GM12878 (cell line): ENCODE results near the gene CUTC. TPM values are rescaled to one million over a fixed set of nuclear protein-coding genes. Genes with fewer than 3 reads are reported as not detected.

Experiments
- ATF7 ChIP-seq: fragments of 450-650 bp; IDR thresholded peaks from 2 replicates; pipeline ENCODE4 v1.6.1; 2016; ENCODE audit warnings: low read depth, mild to moderate bottlenecking
- CBX3 ChIP-seq: fragments of 200-600 bp; sonication (generic); IDR thresholded peaks from 2 replicates; pipeline ENCODE4 v1.6.1; 2016; ENCODE audit warnings: low read depth, borderline replicate concordance
- CEBPB ChIP-seq, 2 experiments: fragments of 150-350 bp in 1 of 2; IDR thresholded peaks; 2 replicates each; pipeline ENCODE4 v1.6.1; 2012 to 2014; ENCODE audit warnings: low read depth in 2 of 2, low read length in 2 of 2, borderline replicate concordance in 1 of 2, inconsistent platforms in 1 of 2
- CREB1 ChIP-seq: IDR thresholded peaks from 2 replicates; pipeline ENCODE4 v1.6.1; 2012; ENCODE audit warnings: low read depth, mild to moderate bottlenecking, inconsistent platforms
- DPF2 ChIP-seq: fragments of 450-650 bp; IDR thresholded peaks from 2 replicates; pipeline ENCODE4 v1.6.1; 2017; ENCODE audit warnings: mild to moderate bottlenecking
- EGR1 ChIP-seq, 2 experiments: IDR thresholded peaks; 1 replicate in 1 of 2; 2 replicates in 1 of 2; pipeline ENCODE4 v1.6.1; 2011 to 2012; ENCODE audit warnings: low read depth in 2 of 2, low read length in 2 of 2, borderline replicate concordance in 1 of 2, mild to moderate bottlenecking in 1 of 2, moderate library complexity in 1 of 2
- GABPA ChIP-seq: IDR thresholded peaks from 2 replicates; pipeline ENCODE4 v1.6.1; 2014; ENCODE audit warnings: antibody characterized with exemption, low read depth, mild to moderate bottlenecking, inconsistent platforms
- MEF2A ChIP-seq: IDR thresholded peaks from 2 replicates; pipeline ENCODE4 v1.6.1; 2011; ENCODE audit warnings: low read depth, mild to moderate bottlenecking, low read length, moderate library complexity; ENCODE audit not compliant: insufficient read depth
- MYB ChIP-seq: fragments of 150-350 bp; IDR thresholded peaks from 2 replicates; pipeline ENCODE4 v1.6.1; 2014; ENCODE audit warnings: mild to moderate bottlenecking, low read depth, low read length, borderline replicate concordance
- MYC ChIP-seq: IDR thresholded peaks from 2 replicates; pipeline ENCODE4 v1.6.1; 2011; ENCODE audit warnings: mild to moderate bottlenecking, low read length, moderate library complexity, inconsistent platforms; ENCODE audit not compliant: insufficient read depth, insufficient replicate concordance, insufficient read length, severe bottlenecking
- NFIC ChIP-seq: IDR thresholded peaks from 2 replicates; pipeline ENCODE4 v1.6.1; 2012; ENCODE audit warnings: low read depth, mild to moderate bottlenecking, inconsistent platforms, low read length, moderate library complexity
- NFXL1 ChIP-seq: fragments of 450-650 bp; IDR thresholded peaks from 2 replicates; pipeline ENCODE4 v1.6.1; 2017; ENCODE audit warnings: antibody characterized with exemption, mild to moderate bottlenecking, borderline replicate concordance
- RELA ChIP-seq: fragments of 450-650 bp; IDR thresholded peaks from 2 replicates; pipeline ENCODE4 v1.8.0; 2014; ENCODE audit warnings: borderline replicate concordance; ENCODE audit not compliant: partially characterized antibody
- RUNX3 ChIP-seq: IDR thresholded peaks from 2 replicates; pipeline ENCODE4 v1.6.1; 2012; ENCODE audit warnings: low read length, inconsistent platforms
- SIN3A ChIP-seq: IDR thresholded peaks from 2 replicates; pipeline ENCODE4 v1.6.1; 2012; ENCODE audit warnings: low read depth, low read length, improper control_type of control experiment
- SMC3 ChIP-seq: IDR thresholded peaks from 2 replicates; pipeline ENCODE4 v1.6.1; 2011; ENCODE audit warnings: low read length, improper control_type of control experiment, borderline replicate concordance
- STAT3 ChIP-seq: IDR thresholded peaks from 2 replicates; pipeline ENCODE4 v1.6.1; 2011; ENCODE audit warnings: low read depth, low read length, improper control_type of control experiment
- TAF1 ChIP-seq: IDR thresholded peaks from 2 replicates; pipeline ENCODE4 v1.6.1; 2011; ENCODE audit warnings: mild to moderate bottlenecking, low read depth, low read length, borderline replicate concordance
- YBX1 ChIP-seq: fragments of 450-650 bp; IDR thresholded peaks from 2 replicates; pipeline ENCODE4 v1.6.1; 2016; ENCODE audit warnings: antibody characterized with exemption
- ZBED1 ChIP-seq: IDR thresholded peaks from 2 replicates; pipeline ENCODE4 v1.6.1; 2016; ENCODE audit warnings: borderline replicate concordance
- ZNF207 ChIP-seq: fragments of 450-650 bp; IDR thresholded peaks from 2 replicates; pipeline ENCODE4 v1.6.1; 2014; ENCODE audit warnings: antibody characterized with exemption, mild to moderate bottlenecking, borderline replicate concordance
- ZNF274 ChIP-seq: IDR thresholded peaks from one replicate; pipeline ENCODE4 v1.8.0; 2011; ENCODE audit not compliant: insufficient read length, insufficient read depth
- ZZZ3 ChIP-seq: IDR thresholded peaks from 2 replicates; pipeline ENCODE4 v1.6.1; 2011; ENCODE audit warnings: low read depth; ENCODE audit not compliant: control insufficient read depth, insufficient read length
- polyA plus RNA-seq, 11 experiments: library from polyadenylated mRNA; depleted of rRNA in 4 of 11; unstranded in 6 of 11; stranded (reverse) in 5 of 11; fragments of >200 nt; fragmentation: Nextera tagmentation in 4 of 11; fragmentation: Illumina TruSeq in 1 of 11; extraction: Ambion mirVana in 4 of 11; extraction: Trizol in 1 of 11; gene quantifications; 1 replicate in 1 of 11; 2 replicates in 10 of 11; pipeline versions ENCODE4 v1.2.1 to v1.2.3, GENCODE V29; 2011 to 2016; ENCODE audit warnings: inconsistent platforms in 2 of 11, missing spikeins in 2 of 11, low read depth in 1 of 11
- total RNA-seq, 4 experiments: library from RNA; depleted of rRNA in 3 of 4; stranded (reverse); fragments of >200 nt in 3 of 4; fragmentation: Illumina TruSeq in 1 of 4; extraction: Trizol in 1 of 4; gene quantifications; 2 replicates each; pipeline versions ENCODE4 v1.2.1 to v1.2.3, GENCODE V29; 2013 to 2021
- TF ChIP-seq, protein P1 (sequence below): IDR thresholded peaks from 2 replicates; pipeline ENCODE4 v1.6.1; 2012; ENCODE audit warnings: low read length, inconsistent platforms
- TF ChIP-seq, protein P2 (sequence below): fragments of 450-650 bp; IDR thresholded peaks from 2 replicates; pipeline ENCODE4 v1.6.1; 2017; ENCODE audit warnings: mild to moderate bottlenecking
- TF ChIP-seq, protein P3 (sequence below): IDR thresholded peaks from 2 replicates; pipeline ENCODE4 v1.6.1; 2012; ENCODE audit warnings: improper control_type of control experiment, low read depth, low read length; ENCODE audit not compliant: insufficient replicate concordance

Gene CUTC
- total and polyA plus RNA-seq, 10 of the 15 experiments (the other 5 are each of a cell fraction or from before 2014, with no cell fraction given): 23.8 to 71.7 (median 40.8) TPM

DNA sequence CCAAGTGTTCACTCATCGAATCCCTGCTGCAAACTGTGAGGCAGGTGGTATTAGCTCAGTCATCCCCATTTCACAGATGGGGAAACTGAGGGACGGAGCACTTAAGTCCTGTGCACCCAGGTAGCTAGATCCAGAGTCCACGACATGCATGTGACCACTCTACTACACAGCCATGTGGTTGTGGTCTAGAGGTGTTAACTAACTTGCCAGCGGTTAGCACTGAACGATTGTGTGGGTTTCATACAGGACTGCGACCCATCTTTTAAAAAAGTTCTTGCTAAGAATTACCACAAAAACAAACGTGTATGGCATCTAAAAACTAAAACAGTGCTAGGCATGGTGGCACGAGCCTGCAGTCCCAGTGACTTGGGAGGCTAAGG lies 34.3 kb downstream of the CUTC start (continued):
- TF ChIP-seq DPF2 (peak; percentile 84), ZNF274 (no peak), SMC3 (no peak), ATF7 (no peak), NFXL1 (no peak), MEF2A (no peak), ZZZ3 (no peak), MYC (no peak), ZBED1 (no peak), YBX1 (no peak), SIN3A (no peak), RELA (no peak), RUNX3 (peak; percentile 96), EGR1 (IDR thresholded peaks at IDR 0.05; ENCODE audit: borderline replicate concordance in 1 of 2, low read depth in 2 of 2, low read length in 2 of 2) (no peak), GABPA (no peak), MYB (no peak), ZNF207 (no peak), TAF1 (no peak), CEBPB (IDR thresholded peaks at IDR 0.05; ENCODE audit: borderline replicate concordance in 1 of 2, low read depth in 2 of 2, low read length in 2 of 2) (no peak), NFIC (no peak), CBX3 (no peak), STAT3 (no peak), CREB1 (no peak)
- TF ChIP-seq, protein P1, sequence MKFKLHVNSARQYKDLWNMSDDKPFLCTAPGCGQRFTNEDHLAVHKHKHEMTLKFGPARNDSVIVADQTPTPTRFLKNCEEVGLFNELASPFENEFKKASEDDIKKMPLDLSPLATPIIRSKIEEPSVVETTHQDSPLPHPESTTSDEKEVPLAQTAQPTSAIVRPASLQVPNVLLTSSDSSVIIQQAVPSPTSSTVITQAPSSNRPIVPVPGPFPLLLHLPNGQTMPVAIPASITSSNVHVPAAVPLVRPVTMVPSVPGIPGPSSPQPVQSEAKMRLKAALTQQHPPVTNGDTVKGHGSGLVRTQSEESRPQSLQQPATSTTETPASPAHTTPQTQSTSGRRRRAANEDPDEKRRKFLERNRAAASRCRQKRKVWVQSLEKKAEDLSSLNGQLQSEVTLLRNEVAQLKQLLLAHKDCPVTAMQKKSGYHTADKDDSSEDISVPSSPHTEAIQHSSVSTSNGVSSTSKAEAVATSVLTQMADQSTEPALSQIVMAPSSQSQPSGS: no peak
- TF ChIP-seq, protein P2, sequence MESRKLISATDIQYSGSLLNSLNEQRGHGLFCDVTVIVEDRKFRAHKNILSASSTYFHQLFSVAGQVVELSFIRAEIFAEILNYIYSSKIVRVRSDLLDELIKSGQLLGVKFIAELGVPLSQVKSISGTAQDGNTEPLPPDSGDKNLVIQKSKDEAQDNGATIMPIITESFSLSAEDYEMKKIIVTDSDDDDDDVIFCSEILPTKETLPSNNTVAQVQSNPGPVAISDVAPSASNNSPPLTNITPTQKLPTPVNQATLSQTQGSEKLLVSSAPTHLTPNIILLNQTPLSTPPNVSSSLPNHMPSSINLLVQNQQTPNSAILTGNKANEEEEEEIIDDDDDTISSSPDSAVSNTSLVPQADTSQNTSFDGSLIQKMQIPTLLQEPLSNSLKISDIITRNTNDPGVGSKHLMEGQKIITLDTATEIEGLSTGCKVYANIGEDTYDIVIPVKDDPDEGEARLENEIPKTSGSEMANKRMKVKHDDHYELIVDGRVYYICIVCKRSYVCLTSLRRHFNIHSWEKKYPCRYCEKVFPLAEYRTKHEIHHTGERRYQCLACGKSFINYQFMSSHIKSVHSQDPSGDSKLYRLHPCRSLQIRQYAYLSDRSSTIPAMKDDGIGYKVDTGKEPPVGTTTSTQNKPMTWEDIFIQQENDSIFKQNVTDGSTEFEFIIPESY: no peak
- TF ChIP-seq, protein P3, sequence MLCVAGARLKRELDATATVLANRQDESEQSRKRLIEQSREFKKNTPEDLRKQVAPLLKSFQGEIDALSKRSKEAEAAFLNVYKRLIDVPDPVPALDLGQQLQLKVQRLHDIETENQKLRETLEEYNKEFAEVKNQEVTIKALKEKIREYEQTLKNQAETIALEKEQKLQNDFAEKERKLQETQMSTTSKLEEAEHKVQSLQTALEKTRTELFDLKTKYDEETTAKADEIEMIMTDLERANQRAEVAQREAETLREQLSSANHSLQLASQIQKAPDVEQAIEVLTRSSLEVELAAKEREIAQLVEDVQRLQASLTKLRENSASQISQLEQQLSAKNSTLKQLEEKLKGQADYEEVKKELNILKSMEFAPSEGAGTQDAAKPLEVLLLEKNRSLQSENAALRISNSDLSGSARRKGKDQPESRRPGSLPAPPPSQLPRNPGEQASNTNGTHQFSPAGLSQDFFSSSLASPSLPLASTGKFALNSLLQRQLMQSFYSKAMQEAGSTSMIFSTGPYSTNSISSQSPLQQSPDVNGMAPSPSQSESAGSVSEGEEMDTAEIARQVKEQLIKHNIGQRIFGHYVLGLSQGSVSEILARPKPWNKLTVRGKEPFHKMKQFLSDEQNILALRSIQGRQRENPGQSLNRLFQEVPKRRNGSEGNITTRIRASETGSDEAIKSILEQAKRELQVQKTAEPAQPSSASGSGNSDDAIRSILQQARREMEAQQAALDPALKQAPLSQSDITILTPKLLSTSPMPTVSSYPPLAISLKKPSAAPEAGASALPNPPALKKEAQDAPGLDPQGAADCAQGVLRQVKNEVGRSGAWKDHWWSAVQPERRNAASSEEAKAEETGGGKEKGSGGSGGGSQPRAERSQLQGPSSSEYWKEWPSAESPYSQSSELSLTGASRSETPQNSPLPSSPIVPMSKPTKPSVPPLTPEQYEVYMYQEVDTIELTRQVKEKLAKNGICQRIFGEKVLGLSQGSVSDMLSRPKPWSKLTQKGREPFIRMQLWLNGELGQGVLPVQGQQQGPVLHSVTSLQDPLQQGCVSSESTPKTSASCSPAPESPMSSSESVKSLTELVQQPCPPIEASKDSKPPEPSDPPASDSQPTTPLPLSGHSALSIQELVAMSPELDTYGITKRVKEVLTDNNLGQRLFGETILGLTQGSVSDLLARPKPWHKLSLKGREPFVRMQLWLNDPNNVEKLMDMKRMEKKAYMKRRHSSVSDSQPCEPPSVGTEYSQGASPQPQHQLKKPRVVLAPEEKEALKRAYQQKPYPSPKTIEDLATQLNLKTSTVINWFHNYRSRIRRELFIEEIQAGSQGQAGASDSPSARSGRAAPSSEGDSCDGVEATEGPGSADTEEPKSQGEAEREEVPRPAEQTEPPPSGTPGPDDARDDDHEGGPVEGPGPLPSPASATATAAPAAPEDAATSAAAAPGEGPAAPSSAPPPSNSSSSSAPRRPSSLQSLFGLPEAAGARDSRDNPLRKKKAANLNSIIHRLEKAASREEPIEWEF: no peak
